Thyroid gland (tissue), 4 donors: ENCODE results near the gene TRAF4. TPM values are rescaled to one million over a fixed set of nuclear protein-coding genes. Genes with fewer than 3 reads are reported as not detected.

Experiments used
- DNase-seq, 2 donors: peaks; one replicate each; pipeline ENCODE4 v3.0.0-alpha.2; 2019
- H3K27ac ChIP-seq, 3 donors: fragments of 200-600 bp; sonication (generic); 1 replicate in 2 of 3; 2 replicates in 1 of 3; pipeline ENCODE4 v1.5.1; 2016 to 2019; ENCODE audit warnings: mild to moderate bottlenecking in 1 of 3, moderate library complexity in 1 of 3
- H3K27me3 ChIP-seq: fragments of 200-600 bp; sonication (generic); one replicate; pipeline ENCODE4 v1.5.1; 2019
- H3K36me3 ChIP-seq, 2 donors: fragments of 200-600 bp; sonication (generic); one replicate each; pipeline ENCODE4 v1.5.1; 2016 to 2019
- H3K4me1 ChIP-seq, 2 donors: fragments of 200-600 bp; sonication (generic); one replicate each; pipeline ENCODE4 v1.5.1; 2017 to 2019
- H3K4me3 ChIP-seq, 3 donors: fragments of 200-600 bp; sonication (generic); replicated peaks in 1 of 3; 1 replicate in 2 of 3; 2 replicates in 1 of 3; pipeline ENCODE4 v1.5.1; 2016; ENCODE audit warnings: mild to moderate bottlenecking in 1 of 3
- H3K9me3 ChIP-seq: fragments of 200-600 bp; sonication (generic); one replicate; pipeline ENCODE4 v1.5.1; 2017
- POLR2A ChIP-seq, 2 donors: fragments of 450-650 bp; IDR thresholded peaks; one replicate each; pipeline ENCODE4 v1.6.1; 2017; ENCODE audit warnings: antibody characterized with exemption in 2 of 2, mild to moderate bottlenecking in 2 of 2, moderate library complexity in 1 of 2
- WGBS, 2 donors: methylation state at CpG; one replicate each; pipeline ENCODE4 v1.1.5; 2017; 5-methylcytosine and 5-hydroxymethylcytosine counted together
- intact Hi-C: fragments of 100-400 bp; cut with DNase I; formaldehyde crosslinking; loops from one replicate; pipeline ENCODE4 v1.15.1; 2023
- total RNA-seq, 4 donors: library from RNA; depleted of rRNA; stranded (reverse); fragments of >200 nt; gene quantifications; one replicate each; pipeline ENCODE4 v1.2.3, GENCODE V29; 2016
- TF ChIP-seq, protein P1 (sequence below), 6 experiments: fragments of 200-600 bp in 3 of 6; fragments of 450-650 bp in 3 of 6; sonication (generic) in 3 of 6; IDR thresholded peaks; one replicate each; pipeline ENCODE4 v1.5.1; 2016 to 2019; ENCODE audit warnings: antibody characterized with exemption in 6 of 6, mild to moderate bottlenecking in 2 of 6, inconsistent platforms in 1 of 6, moderate library complexity in 1 of 6

The TRAF4 gene
- total RNA-seq, 4 donors from 2014 or later: 33.3 to 64.3 (median 44.3) TPM

DNA sequence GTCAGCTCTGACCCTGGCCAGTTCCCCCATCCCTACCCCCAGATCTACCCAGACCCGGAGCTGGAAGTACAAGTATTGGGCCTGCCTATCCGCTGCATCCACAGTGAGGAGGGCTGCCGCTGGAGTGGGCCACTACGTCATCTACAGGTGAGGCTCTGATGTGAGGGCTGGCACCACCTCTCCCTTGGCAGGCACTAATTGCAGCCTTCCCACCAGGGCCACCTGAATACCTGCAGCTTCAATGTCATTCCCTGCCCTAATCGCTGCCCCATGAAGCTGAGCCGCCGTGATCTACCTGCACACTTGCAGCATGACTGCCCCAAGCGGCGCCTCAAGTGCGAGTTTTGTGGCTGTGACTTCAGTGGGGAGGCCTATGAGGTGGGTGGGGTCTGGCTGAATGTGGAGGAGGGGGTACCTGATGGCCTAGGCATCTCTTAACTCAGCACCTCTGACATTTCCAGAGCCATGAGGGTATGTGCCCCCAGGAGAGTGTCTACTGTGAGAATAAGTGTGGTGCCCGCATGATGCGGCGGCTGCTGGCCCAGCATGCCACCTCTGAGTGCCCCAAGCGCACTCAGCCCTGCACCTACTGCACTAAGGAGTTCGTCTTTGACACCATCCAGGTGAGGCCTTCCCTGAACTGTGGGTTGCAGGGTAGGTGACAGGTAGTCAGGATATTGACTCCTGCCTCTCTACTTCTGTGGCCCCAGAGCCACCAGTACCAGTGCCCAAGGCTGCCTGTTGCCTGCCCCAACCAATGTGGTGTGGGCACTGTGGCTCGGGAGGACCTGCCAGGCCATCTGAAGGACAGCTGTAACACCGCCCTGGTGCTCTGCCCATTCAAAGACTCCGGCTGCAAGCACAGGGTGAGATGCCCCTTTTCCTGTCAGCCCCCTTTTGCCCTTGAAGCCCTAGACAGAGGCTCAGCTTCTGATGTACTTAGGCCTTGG is 4.3 kb downstream of the TRAF4 start:
- TF ChIP-seq, protein P1, sequence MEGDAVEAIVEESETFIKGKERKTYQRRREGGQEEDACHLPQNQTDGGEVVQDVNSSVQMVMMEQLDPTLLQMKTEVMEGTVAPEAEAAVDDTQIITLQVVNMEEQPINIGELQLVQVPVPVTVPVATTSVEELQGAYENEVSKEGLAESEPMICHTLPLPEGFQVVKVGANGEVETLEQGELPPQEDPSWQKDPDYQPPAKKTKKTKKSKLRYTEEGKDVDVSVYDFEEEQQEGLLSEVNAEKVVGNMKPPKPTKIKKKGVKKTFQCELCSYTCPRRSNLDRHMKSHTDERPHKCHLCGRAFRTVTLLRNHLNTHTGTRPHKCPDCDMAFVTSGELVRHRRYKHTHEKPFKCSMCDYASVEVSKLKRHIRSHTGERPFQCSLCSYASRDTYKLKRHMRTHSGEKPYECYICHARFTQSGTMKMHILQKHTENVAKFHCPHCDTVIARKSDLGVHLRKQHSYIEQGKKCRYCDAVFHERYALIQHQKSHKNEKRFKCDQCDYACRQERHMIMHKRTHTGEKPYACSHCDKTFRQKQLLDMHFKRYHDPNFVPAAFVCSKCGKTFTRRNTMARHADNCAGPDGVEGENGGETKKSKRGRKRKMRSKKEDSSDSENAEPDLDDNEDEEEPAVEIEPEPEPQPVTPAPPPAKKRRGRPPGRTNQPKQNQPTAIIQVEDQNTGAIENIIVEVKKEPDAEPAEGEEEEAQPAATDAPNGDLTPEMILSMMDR (IDR thresholded peaks at IDR 0.05): no peak
- TF ChIP-seq POLR2A (IDR thresholded peaks at IDR 0.05): no peak
- Histone ChIP-seq H3K27ac (peak overlapping the region in 2 of 3 donors; percentile 91 to 99), H3K27me3 (no peaks in the 10 kb centered on the region), H3K9me3 (no peaks in the 10 kb centered on the region), H3K36me3 (peaks cover 22 to 26% of the 10 kb centered on the region in 2 donors), H3K4me1 (peaks cover 43 to 53% of the 10 kb centered on the region in 2 donors), H3K4me3 (no peak overlapping the region)
- intact Hi-C loops: loop anchor here (2.0 kb wide), 1 partner anchor 61 kb away; no protein-coding TSS in a partner anchor
- WGBS, 2 donors: 58 to 73% methylated on average over 7 to 16 of the region's 18 CpGs
- DNase-seq: no peak

DNA sequence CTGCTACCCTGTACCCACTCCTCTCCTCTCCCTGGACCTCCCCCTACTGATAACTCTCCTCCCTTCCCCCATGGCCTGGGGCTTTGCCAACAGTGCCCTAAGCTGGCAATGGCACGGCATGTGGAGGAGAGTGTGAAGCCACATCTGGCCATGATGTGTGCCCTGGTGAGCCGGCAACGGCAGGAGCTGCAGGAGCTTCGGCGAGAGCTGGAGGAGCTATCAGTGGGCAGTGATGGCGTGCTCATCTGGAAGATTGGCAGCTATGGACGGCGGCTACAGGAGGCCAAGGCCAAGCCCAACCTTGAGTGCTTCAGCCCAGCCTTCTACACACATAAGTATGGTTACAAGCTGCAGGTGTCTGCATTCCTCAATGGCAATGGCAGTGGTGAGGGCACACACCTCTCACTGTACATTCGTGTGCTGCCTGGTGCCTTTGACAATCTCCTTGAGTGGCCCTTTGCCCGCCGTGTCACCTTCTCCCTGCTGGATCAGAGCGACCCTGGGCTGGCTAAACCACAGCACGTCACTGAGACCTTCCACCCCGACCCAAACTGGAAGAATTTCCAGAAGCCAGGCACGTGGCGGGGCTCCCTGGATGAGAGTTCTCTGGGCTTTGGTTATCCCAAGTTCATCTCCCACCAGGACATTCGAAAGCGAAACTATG is 5.2 kb downstream of the TRAF4 start:
- H3K36me3 ChIP-seq: peaks cover 22 to 26% of the 10 kb centered on the region in 2 donors
- no peaks in the 10 kb centered on the region for H3K27me3 ChIP-seq
- no peak for DNase-seq
- intact Hi-C loops: loop anchor here (2.0 kb wide), 1 partner anchor 62 kb away; no protein-coding TSS in a partner anchor
- TF ChIP-seq, protein P1 (IDR thresholded peaks at IDR 0.05): no peak
- TF ChIP-seq POLR2A (IDR thresholded peaks at IDR 0.05): no peak
- peak overlapping the region in 2 of 3 donors; percentile 34 to 99 for H3K27ac ChIP-seq
- H3K9me3 ChIP-seq: no peaks in the 10 kb centered on the region
- peaks cover 37 to 50% of the 10 kb centered on the region in 2 donors for H3K4me1 ChIP-seq
- H3K4me3 ChIP-seq: no peak overlapping the region
- WGBS, 2 donors: 50 to 58% methylated on average over 9 to 13 of the region's 18 CpGs

DNA sequence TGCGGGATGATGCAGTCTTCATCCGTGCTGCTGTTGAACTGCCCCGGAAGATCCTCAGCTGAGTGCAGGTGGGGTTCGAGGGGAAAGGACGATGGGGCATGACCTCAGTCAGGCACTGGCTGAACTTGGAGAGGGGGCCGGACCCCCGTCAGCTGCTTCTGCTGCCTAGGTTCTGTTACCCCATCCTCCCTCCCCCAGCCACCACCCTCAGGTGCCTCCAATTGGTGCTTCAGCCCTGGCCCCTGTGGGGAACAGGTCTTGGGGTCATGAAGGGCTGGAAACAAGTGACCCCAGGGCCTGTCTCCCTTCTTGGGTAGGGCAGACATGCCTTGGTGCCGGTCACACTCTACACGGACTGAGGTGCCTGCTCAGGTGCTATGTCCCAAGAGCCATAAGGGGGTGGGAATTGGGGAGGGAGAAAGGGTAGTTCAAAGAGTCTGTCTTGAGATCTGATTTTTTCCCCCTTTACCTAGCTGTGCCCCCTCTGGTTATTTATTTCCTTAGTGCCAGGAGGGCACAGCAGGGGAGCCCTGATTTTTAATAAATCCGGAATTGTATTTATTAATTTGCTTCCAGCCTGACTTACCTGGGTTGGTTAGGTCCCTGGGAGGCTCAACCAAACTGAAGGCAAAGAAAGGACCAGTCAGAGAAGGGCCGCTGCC is 5.8 kb downstream of the TRAF4 start:
- H3K4me1 ChIP-seq: peaks cover 37 to 50% of the 10 kb centered on the region in 2 donors
- H3K27ac ChIP-seq: peak overlapping the region; percentile 34 to 62 (median 50)
- H3K36me3 ChIP-seq: peaks cover 22 to 26% of the 10 kb centered on the region in 2 donors
- DNase-seq: no peak
- no peaks in the 10 kb centered on the region for H3K27me3 ChIP-seq
- no peak overlapping the region for H3K4me3 ChIP-seq
- H3K9me3 ChIP-seq: no peaks in the 10 kb centered on the region
- intact Hi-C loops: loop anchor here (2.0 kb wide), 1 partner anchor 63 kb away; no protein-coding TSS in a partner anchor
- TF ChIP-seq, protein P1 (IDR thresholded peaks at IDR 0.05): no peak
- TF ChIP-seq POLR2A (IDR thresholded peaks at IDR 0.05): no peak
- WGBS, 2 donors: 43 to 53% methylated on average over 4 to 11 of the region's 11 CpGs

DNA sequence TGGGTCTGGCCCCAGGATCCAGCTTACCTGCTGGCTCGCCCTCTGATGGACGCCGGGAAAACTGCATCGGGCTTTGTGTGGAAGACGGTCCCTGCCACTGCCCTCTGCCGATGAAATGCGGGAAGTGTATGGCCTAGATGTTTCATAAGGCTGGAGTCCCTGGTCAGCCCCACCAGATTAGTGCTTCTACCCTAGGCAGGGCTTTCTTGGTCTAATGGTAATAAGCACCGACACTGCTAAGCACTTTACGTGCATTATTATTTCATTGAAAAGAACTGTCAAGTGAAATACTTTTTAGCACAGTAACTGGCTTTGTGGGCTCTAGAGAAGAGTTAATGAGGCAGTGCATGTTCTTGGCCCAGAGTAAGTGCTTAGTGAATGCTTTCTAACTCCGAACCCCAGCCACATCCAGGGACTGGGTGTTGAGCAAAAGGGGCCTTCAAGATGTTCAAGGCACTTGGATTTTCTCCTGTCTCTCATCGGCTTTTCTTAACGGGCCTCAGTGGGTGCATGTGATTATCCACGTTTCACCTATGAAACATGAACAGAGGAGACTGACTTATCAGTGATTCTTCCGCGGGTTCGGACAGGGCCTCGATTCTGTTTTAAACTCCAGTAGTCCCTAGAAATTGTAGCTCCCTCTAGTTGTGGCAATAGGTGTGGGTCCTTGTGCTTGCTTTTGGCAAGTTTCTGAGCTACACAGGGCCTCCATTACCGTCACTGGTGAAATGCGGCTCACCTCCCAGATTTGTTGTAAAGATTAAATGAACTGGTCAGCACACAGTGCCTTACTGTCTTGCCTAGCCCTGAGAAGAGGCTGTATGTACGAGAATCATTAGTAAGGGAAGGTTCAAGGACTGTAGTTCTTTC is 6.6 kb downstream of the TRAF4 start:
- DNase-seq: peak; percentile 96 to 97
- H3K4me1 ChIP-seq: peaks cover 35 to 46% of the 10 kb centered on the region in 2 donors
- TF ChIP-seq, protein P1 (IDR thresholded peaks at IDR 0.05): peak; percentile 97 to 100 (median 100)
- TF ChIP-seq POLR2A (IDR thresholded peaks at IDR 0.05): no peak
- intact Hi-C loops: no loop called here
- H3K27ac ChIP-seq: peak overlapping the region in 2 of 3 donors; percentile 34 to 62
- no peaks in the 10 kb centered on the region for H3K27me3 ChIP-seq
- no peak overlapping the region for H3K4me3 ChIP-seq
- H3K36me3 ChIP-seq: peaks cover 22 to 26% of the 10 kb centered on the region in 2 donors
- WGBS, 2 donors: 38% methylated on average over 20 of the region's 20 CpGs
- H3K9me3 ChIP-seq: no peaks in the 10 kb centered on the region
